Kidney tubule cell (primary cell): Measurements from ENCODE around the gene PLCL1.
A peak's percentile ranks its signal among the peaks of the same experiment; 100 is the strongest.

Experiments
- DNase-seq: peaks from one replicate; pipeline ENCODE4 v3.0.0-alpha.2; 2018; ENCODE audit warnings: low spot score

PLCL1 gene

GRCh38 chr2:197804049-197804757, at the start of gene PLCL1:
TSS of gene PLCL1 (plus strand) at chr2:197804593.
- peak; percentile 92 for DNase-seq

DNA sequence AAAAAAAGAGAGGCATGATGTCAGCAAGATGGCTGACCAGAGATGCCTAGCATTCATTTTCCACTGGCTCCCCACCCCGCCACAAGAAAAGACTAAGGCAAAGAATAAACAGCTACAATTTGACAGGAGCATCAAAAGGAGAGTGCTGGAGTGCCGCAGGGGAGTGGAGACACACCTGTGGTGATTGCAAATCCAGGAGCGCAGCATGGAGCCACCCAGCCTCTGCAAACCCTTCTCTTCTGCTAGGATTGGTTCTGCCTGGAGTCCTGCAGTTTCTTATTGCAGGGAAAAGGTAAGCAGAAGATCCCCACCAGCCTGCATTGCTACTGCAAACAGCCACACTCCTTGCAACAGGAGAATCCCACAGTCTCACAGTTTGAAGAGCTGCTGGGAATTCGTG, 45.4 kb upstream of the PLCL1 start:
- DNase-seq = no peak

DNA sequence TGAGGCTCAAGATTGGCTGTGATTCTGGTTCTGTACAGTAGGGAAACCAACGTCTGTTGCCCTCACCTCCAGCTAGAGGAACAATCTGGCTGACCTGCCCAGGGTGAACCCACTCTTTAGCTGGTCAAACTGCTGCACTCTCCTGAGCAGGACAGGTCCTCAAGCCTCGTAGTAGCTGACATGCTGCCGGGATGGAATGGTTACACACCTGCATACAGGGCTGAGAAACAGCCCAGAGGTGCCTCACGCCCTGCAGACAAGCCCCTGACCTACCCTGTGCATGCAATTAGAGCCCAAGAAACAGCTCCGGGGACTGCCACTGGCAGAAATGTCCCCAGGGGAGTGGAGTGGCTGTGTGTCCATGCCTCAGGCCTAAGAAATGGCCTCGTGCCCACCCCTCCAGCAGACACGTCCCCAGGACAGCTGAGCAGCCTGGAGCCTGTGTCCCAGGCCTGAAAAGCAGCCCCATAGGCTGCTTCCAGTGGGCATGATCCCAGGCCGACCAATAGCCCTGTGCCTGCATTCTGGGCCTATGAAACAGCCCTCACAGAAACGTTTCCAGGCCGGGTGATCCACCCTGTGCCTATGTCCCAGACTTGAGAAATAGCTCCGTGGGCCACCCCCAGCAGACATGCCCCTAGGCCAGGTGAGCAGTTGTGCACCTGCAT, 44.6 kb upstream of the PLCL1 start:
- no peak for DNase-seq

GRCh38 chr2:197760293-197760657, 44.1 kb upstream of the PLCL1 start:
- DNase-seq = no peak

DNA sequence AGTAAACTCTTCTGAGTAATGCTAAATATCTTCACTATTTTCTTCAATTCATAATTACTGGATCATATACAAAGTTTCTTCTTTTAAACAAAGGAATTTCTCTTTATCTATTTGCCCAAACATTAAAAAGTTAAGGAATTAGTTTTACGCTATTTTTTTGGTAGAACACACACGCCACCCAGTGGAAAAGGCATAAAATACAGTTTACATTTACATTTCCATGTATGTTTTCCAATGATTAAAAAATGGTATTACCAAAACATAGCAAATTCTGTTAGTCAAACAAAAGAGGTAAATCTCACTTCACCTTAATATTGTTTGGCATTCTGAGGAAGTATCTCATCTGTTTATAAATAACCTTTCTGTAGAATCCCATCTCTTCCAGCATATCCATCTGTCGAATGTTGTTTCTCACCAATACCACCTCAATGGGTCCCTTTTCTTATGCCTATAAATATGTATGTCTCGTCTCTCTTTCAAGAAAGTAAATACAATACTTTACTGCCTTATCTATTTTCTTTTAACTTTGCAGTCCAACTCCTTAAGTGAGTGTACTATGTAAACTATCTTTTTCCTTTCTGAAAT, 26.5 kb upstream of the PLCL1 start:
- DNase-seq = peak; percentile 49

GRCh38 chr2:197779261-197779660, 25.1 kb upstream of the PLCL1 start:
- DNase-seq = no peak

DNA sequence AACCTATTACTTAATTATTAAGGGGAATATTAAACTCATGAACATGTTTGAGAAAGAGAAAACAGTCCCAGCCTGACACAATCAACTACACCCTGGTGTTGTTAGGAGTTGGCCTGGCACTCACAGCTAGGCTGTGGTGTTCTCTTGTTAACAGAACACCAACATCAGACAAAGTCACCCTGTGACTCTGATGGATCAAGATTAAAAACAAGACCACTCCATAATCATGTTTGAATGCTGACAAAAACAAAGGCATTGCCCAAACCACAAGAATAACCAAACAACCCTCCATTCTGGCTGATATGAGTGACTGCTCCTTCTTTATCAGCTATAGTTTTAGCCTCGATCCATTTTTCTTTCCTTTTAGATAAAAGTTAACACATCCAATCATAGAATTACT, 22.3 kb upstream of the PLCL1 start:
- DNase-seq = no peak

GRCh38 chr2:197784956-197785941, 19.1 kb upstream of the PLCL1 start, which contains the start of gene BOLL:
TSS of gene BOLL (minus strand) at chr2:197785319. CDS start at chr2:197781850, 3,469 bp downstream.
- DNase-seq = no peak

GRCh38 chr2:197786010-197786877, 18.1 kb upstream of the PLCL1 start:
- peak; percentile 49 for DNase-seq

GRCh38 chr2:197793456-197793855, 10.9 kb upstream of the PLCL1 start:
- no peak for DNase-seq

DNA sequence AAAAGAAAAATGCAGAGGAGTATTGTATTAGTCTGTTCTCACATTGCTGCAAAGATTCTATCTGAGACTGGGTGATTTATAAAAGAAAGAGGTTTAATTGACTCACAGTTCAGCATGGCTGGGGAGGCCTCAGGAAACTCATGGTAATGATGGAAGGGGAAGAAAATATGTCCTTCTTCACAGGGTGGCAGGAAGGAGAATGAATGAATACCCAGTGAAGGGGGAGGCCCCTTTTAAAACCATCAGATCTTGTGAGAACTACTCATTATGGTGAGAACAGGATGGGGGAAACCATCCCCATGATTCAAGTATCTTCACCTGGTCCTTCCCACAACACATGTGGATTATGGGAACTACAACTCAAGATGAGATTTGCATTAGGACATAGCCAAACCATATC, 9.1 kb upstream of the PLCL1 start:
- no peak for DNase-seq

DNA sequence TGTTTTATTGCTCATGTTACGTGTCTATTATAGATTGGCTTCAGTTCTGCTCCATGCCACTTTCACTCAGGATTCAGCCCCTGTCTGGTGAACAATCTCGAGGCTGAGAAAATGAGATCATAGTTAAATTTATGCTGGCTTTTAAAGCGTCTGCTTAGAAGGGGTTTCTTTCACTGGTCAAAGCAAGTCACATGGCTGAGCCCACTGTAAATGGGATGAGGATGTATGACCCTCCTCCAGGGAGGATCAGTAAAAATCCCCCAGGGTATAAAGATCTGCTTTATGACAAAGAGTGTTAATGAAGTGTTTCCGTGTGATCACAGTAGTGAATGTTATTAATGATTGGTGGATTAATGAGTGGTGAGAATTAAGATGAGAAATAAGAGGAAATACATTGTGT, 6.2 kb upstream of the PLCL1 start:
- DNase-seq = no peak

DNA sequence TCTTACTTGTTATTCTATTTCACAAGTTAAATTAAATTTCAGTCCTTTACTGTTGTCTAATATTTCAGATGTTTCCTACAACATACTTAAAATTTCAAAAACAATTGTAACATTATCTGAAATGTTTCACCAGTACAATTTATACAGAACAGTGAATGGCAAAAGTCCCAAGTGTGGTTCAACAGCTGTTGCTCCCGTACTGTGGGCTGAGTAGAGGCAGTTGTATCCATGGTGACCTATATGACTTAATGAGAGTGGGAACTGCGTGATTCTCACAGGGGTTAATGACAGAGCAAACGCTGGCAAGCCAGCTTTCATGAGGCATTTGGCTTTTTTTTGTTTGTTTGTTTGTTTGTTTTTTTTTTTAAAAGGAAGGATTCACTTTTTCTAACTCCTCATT, 5.3 kb upstream of the PLCL1 start:
- DNase-seq = no peak

DNA sequence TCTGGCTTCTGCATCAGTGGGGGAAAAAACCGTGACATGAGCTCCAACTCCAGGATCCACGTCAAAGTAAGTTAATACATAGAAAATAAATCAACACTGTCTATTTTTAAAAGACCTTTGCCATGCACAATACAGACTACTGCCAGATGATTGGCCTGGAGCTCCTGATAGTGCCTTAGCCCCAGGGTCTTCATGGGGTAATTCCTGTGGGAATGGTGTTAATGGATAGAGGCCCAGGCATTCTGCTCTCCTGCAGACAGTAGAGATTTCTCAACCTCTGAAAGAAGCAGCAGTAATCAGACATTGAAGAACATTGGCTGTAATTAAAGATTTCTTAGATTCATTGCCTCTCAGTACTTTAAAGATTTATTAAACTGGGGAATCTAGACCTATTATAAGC, 4.3 kb upstream of the PLCL1 start:
- no peak for DNase-seq

GRCh38 chr2:197801033-197801432, 3.4 kb upstream of the PLCL1 start:
- DNase-seq = no peak

DNA sequence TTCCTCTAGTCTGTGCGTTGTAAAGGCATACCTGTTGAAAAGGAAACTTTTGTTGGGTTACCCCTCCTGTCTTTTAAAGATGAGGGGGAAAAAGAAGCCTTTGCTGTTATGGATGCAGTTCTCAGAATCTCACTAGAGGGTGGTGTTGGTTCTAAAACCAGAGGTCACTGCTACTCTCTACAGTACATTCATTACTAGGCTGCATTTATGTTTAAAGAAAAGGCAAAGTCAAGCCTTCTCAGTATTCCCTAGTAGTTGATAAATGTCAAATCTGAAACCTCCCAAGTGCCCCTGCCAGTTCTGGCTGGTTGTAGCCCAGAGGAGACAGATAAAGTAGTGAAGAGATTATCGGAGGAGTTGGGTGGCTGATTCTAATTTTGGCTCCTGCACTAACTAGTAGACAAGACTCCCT, 1.4 kb upstream of the PLCL1 start:
- DNase-seq = peak; percentile 55

GRCh38 chr2:197804758-197805714, 643 bp downstream of the PLCL1 start:
- peak; percentile 4 for DNase-seq

- DNase-seq = no peak
Observed at GRCh38 chr2:197805715-197806633, 1.6 kb downstream of the PLCL1 start.

- DNase-seq = no peak
Observed at GRCh38 chr2:197809064-197809463, 4.7 kb downstream of the PLCL1 start.
